Head of caudate nucleus (tissue), 42 donors: ENCODE results near the gene RTN4IP1.

ENCODE experiments used
- DNase-seq, 42 donors: peaks; one replicate each; pipeline versions ENCODE4 v3.0.0 to v3.0.0-alpha.2; 2020 to 2021; ENCODE audit warnings: mixed read lengths in 7 of 42
- intact Hi-C: fragments of 100-400 bp; cut with DNase I; formaldehyde crosslinking; loops from one replicate; pipeline ENCODE4 v1.15.0; 2022

RTN4IP1 gene, protein sequence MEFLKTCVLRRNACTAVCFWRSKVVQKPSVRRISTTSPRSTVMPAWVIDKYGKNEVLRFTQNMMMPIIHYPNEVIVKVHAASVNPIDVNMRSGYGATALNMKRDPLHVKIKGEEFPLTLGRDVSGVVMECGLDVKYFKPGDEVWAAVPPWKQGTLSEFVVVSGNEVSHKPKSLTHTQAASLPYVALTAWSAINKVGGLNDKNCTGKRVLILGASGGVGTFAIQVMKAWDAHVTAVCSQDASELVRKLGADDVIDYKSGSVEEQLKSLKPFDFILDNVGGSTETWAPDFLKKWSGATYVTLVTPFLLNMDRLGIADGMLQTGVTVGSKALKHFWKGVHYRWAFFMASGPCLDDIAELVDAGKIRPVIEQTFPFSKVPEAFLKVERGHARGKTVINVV

GRCh38 chr6:106629103-106629858 lies at the start of gene RTN4IP1, which contains the start of gene QRSL1:
Gene RTN4IP1, minus strand, starts transcription at chr6:106629498. Its CDS starts 477 bp downstream, at chr6:106629021.
Gene QRSL1, plus strand, starts transcription at chr6:106629578. Its CDS starts 104 bp downstream, at chr6:106629682.
- intact Hi-C loops: loop anchor here (5.0 kb wide), 1 partner anchor 398 kb away; the partner anchor contains the start of gene MTRES1
- peak; percentile 74 to 95 (median 86) for DNase-seq

GRCh38 chr6:106677282-106677681 lies 48.0 kb upstream of the RTN4IP1 start:
- DNase-seq: no peak
- intact Hi-C loops: no loop called here

DNA sequence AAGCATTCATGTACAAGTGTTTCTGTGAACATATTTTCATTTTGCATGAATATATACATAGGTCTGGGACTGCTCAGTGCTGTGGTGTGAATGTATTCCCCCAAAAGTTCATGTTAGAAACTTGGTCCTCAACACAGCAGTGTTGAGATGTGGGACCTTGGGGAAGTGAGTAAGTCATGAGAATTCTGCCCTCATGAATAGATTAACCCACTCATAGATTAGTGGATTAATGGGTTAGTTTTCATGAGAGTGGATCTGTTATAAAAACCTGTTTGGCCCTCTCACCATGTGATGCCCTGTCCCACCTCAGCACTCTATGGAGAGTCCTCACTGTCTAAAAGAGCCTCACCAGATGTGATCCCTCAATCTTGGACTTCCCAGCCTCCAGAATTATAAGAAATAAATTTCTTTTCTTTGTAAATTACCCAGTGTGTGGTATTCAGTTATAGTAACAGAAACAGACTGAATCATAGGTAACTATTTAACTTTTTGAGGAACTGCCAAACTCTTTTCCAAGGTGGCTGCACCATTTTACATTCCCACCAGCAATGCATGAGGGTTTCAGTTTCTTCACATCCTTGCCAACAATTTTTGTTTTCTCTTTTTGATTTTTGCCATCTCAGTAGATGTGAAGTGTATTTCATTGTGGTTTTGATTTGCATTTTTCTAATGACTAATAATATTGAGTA lies 45.4 kb upstream of the RTN4IP1 start:
- no peak for DNase-seq
- intact Hi-C loops: no loop called here

DNA sequence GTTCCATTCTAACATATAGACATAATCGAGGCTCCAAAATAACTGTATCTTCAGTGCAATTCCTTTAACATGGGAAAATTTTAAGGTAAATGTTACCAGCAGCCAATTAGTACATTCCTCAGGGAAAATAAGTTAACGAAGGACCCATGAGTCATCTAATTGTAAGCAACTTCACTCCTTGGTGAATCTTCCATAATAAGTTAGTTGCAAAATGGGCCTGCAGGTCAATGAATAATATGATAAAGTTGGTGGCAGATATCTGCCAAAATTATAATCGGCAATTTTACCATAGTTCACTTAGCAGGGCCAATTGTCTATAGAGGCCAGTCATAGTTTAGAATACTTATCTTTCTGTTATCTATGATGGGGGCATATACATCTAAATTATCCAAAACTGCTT lies 42.4 kb upstream of the RTN4IP1 start:
- no peak for DNase-seq
- intact Hi-C loops: no loop called here

DNA sequence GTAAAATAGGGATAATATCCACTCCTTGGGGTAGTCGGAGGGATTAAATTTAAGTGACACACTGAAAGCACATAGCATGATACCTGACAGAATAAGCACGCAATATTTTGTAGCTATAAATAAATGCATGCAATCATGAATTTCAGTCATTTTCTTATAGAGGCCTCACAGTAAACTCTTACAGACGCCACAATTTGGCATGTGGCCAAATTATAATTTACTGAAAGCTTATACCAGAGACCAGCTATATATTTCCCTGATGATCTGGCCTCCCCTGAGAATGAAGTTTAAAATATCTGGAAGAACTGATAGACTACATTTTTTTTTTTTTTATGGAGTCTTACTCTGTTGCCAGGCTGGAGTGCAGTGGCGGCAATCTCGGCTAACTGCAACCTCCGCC lies 40.9 kb upstream of the RTN4IP1 start:
- no peak for DNase-seq
- intact Hi-C loops: no loop called here

GRCh38 chr6:106667022-106667402 lies 37.7 kb upstream of the RTN4IP1 start:
- intact Hi-C loops: no loop called here
- no peak for DNase-seq

GRCh38 chr6:106666282-106667021 lies 37.2 kb upstream of the RTN4IP1 start:
- intact Hi-C loops: no loop called here
- peak in 4 of 42 donors; percentile 5 to 25 (median 8) for DNase-seq

- DNase-seq: no peak
- intact Hi-C loops: no loop called here
These were observed 33.2 kb upstream of the RTN4IP1 start for GRCh38 chr6:106662458-106662857.

DNA sequence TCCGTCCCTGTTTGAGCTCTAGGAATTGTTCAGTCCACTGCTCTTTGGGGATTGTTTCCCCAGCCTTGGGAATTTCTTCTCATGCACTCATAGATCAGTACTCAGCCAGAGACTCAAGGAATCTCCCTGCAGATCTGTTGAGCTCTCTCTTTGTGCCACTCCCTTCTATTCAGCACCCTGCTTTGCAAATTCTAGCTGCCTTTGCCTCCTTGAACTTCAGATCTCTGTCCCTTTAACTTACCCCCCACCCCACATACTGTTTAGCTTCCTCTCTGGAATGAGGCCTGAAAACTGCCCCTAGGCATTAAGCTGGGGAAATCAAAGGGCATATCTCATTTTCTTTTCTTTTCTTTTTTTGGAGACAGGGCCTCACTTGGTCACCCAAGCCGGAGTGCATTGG lies 30.6 kb upstream of the RTN4IP1 start:
- intact Hi-C loops: no loop called here
- DNase-seq: no peak

GRCh38 chr6:106658469-106658868 lies 29.2 kb upstream of the RTN4IP1 start:
- DNase-seq: no peak
- intact Hi-C loops: no loop called here

DNA sequence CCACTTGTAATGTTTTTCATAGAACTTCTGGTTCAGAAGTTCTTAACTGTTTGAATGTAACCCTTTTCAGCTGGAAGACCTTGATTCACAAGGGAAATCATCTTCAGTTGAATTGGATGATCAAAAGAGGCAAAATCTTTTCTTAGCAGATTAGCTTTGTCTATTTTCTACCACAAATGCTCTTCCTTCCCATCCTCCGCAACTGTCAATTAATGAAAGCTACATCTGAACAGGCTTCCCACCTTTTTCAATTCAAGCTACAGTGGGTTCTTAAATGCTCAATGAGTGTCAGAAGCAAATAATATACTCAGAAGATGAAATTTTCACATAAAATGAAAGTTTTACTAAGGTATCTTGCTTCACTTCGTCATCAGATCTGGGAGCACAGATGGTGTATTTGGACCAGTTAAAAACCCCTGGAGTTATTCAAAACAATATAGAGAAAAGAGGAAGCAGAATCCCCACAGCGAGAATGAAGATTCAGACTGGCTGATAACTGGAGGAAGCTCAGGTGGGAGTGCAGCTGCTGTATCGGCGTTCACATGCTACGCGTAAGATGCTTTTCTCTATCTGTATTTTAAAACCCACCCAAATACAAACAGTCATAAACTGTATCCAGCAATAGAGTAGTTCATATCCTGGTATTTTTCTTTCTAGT lies 19.5 kb upstream of the RTN4IP1 start:
- intact Hi-C loops: no loop called here
- DNase-seq: peak in 4 of 42 donors; percentile 12 to 51 (median 32)

- no peak for DNase-seq
- intact Hi-C loops: no loop called here
These were observed 13.8 kb upstream of the RTN4IP1 start for GRCh38 chr6:106643061-106643460.

DNA sequence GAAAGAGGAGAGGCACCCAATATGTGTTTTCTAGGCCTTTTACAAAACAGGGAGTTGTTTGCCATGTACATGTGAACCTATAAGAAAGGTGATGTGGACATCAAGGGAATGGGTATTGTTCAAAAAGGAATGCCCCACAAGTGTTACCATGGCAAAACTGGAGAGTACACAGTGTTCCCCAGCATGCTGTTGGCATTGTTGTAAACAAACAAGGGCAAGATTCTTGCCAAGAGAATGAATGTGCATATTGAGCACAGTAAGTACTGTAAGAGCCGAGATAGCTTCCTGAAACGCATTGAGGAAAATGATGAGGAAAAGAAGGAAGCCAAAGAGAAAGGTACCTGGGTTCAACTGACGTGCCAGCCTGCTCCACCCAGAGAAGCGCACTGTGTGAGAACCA lies 13.2 kb upstream of the RTN4IP1 start:
- DNase-seq: no peak
- intact Hi-C loops: no loop called here

DNA sequence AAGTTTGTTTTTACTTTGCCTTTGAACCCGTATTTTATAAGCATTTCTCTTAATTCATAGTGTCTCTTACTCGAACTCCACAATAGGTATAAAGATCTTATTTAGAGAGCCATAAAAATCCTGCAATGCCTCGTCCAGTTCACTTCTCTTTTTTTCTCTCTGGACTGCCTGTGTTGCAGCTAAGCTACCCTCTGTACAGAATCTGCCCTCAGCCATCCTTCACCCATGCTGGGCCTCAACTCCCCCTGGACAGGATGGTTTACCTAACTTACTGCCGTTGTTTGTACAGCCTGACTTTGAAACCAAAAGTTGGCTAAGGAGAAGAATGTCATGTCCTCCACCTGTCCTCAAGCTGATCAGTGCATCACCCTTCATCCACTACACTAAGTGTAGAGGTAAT lies 10.5 kb upstream of the RTN4IP1 start:
- no peak for DNase-seq
- intact Hi-C loops: no loop called here

DNA sequence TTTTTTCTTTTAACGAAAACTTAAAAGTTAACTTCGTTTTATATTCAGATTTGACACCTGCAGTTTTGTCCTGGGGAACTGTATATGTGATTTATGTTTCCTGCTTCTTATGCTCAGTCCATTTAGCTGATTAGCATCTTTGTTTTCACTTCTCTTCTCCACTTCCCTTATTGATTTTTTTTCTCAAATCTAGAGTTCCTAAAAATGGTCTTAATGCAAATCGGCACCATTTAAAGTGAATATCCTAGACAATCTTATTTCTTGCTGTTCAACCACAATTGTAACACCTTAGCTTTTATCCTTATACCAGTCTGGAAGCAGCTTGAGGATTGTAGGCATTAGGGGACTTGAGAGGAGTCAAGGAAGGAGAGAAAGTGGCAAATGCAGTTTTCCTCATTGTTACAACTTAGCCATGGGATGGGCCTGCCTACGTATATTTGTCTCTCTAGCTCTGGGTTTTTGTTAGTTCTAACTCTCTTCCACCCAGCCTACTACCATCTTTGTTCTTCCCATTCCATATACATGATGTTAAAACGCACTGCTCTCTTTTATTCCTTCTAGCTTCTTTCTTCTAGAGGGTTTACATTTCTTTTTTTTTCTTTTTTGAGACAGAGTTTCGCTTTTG lies 8.5 kb upstream of the RTN4IP1 start:
- intact Hi-C loops: no loop called here
- DNase-seq: no peak

DNA sequence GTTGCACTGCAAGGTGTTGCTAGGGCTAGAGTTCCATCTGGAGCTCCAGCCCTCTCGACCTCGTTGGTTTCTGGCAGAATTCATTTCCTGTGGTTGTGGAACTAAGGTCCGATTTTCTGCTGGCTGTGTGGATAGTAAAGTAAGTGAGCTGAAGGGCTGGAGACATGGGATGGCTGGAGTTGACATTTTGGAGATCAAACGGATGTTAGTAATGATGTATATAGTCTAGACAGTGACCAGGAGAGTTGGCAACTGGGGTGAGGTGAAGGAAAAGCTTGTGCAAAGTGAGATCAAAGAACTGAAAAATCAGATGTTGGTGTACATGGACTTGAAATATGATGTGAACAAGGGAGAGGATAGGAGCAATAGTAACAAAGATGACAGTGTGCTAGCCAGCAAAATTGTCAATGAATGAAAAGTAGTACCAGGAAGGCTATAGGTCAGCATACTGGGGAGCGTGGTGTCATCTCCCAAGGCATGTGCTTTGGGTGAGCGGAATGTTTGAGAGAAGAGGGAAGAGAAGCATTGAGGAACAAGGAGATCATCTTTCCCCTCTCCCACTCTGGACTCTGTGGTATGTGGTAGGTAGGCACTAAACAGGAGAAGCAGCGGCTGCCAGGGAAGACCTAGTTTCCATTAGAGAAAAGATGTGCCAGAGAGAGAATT lies 7.9 kb upstream of the RTN4IP1 start:
- intact Hi-C loops: no loop called here
- no peak for DNase-seq

- intact Hi-C loops: no loop called here
- no peak for DNase-seq
These were observed 5.3 kb upstream of the RTN4IP1 start for GRCh38 chr6:106634565-106634964.

- DNase-seq: no peak
- intact Hi-C loops: no loop called here
These were observed 2.0 kb upstream of the RTN4IP1 start for GRCh38 chr6:106631346-106631745.
